ENCODE results near the gene TNS1. TPM values are rescaled to one million over a fixed set of nuclear protein-coding genes. Genes with fewer than 3 reads are reported as not detected.

TNS1 gene
- polyA plus RNA-seq, 3 donors = 0.26 to 1.6 (median 1.5) TPM

- Mint-ChIP-seq H3K4me1 (peaks cover 35% of the 10 kb centered on the region), H3K27me3 (ENCODE audit: low read depth in 3 of 3) (peaks cover 8 to 14% (median 8%) of the 10 kb centered on the region in 3 donors), H3K36me3 (peaks cover 4 to 13% of the 10 kb centered on the region in 2 donors), H3K27ac (no peak overlapping the region), H3K9me3 (no peaks in the 10 kb centered on the region), H3K4me3 (no peak overlapping the region)
- no peaks in the 10 kb centered on the region for H3K36me3 ChIP-seq (replicated peaks in 1 of 2; ENCODE audit: control insufficient read depth in 1 of 2, insufficient read depth in 2 of 2, low read length in 2 of 2)
- intact Hi-C loops (cut with micrococcal nuclease) = loop anchor here in 1 of 2 donors (5.0 kb wide), 1 partner anchor 37 kb away; no protein-coding TSS in a partner anchor
- H3K4me3 ChIP-seq (replicated peaks in 1 of 3; ENCODE audit: low read depth in 2 of 3, low read length in 3 of 3) = no peak overlapping the region
- no peaks in the 10 kb centered on the region for H3K79me2 ChIP-seq (ENCODE audit: insufficient read depth, low read length)
- H4K20me1 ChIP-seq (ENCODE audit: insufficient read depth, low read length) = no peaks in the 10 kb centered on the region
- no peaks in the 10 kb centered on the region for H3K27me3 ChIP-seq (ENCODE audit: control insufficient read depth in 2 of 2, insufficient read depth in 2 of 2, low read length in 2 of 2)
- no CpG with 5 or more reads among the region's 7 CpGs for WGBS (ENCODE audit: insufficient coverage)
- H3K27ac ChIP-seq (ENCODE audit: low read depth in 1 of 2, low read length in 2 of 2) = no peak overlapping the region
- no peak overlapping the region for H3K4me2 ChIP-seq (replicated peaks; ENCODE audit: extremely low read depth, low read length, poor library complexity, severe bottlenecking)
- H3K4me1 ChIP-seq (ENCODE audit: control insufficient read depth in 1 of 2, insufficient read depth in 2 of 2, low read length in 2 of 2) = peaks cover 24 to 32% of the 10 kb centered on the region in 2 donors
- no peak overlapping the region for H3K9ac ChIP-seq (ENCODE audit: insufficient read depth, low read length, poor library complexity, severe bottlenecking)
- TF ChIP-seq CTCF (IDR thresholded peaks at IDR 0.05) = no peak
- no peaks in the 10 kb centered on the region for H3K9me3 ChIP-seq (replicated peaks in 1 of 2; ENCODE audit: control insufficient read depth in 1 of 2, insufficient read depth in 1 of 2, low read length in 2 of 2)
- DNase-seq = no peak
- H2AFZ ChIP-seq (ENCODE audit: insufficient read depth, low read depth, low read length, poor library complexity, severe bottlenecking) = no peak overlapping the region
Observed at GRCh38 chr2:217939629-217940245, 63.1 kb downstream of the TNS1 start.

GRCh38 chr2:217939220-217939619, 63.6 kb downstream of the TNS1 start:
- no peak overlapping the region for H3K4me3 Mint-ChIP-seq
- Histone ChIP-seq H3K4me3 (replicated peaks in 1 of 3; ENCODE audit: low read depth in 2 of 3, low read length in 3 of 3) (no peak overlapping the region), H3K9me3 (replicated peaks in 1 of 2; ENCODE audit: control insufficient read depth in 1 of 2, insufficient read depth in 1 of 2, low read length in 2 of 2) (no peaks in the 10 kb centered on the region), H3K4me2 (replicated peaks; ENCODE audit: extremely low read depth, low read length, poor library complexity, severe bottlenecking) (no peak overlapping the region), H3K79me2 (ENCODE audit: insufficient read depth, low read length) (no peaks in the 10 kb centered on the region), H3K4me1 (ENCODE audit: control insufficient read depth in 1 of 2, insufficient read depth in 2 of 2, low read length in 2 of 2) (peaks cover 29 to 36% of the 10 kb centered on the region in 2 donors), H3K27ac (ENCODE audit: low read depth in 1 of 2, low read length in 2 of 2) (no peak overlapping the region), H3K36me3 (replicated peaks in 1 of 2; ENCODE audit: control insufficient read depth in 1 of 2, insufficient read depth in 2 of 2, low read length in 2 of 2) (no peaks in the 10 kb centered on the region), H3K27me3 (ENCODE audit: control insufficient read depth in 2 of 2, insufficient read depth in 2 of 2, low read length in 2 of 2) (no peaks in the 10 kb centered on the region), H2AFZ (ENCODE audit: insufficient read depth, low read depth, low read length, poor library complexity, severe bottlenecking) (no peak overlapping the region), H4K20me1 (ENCODE audit: insufficient read depth, low read length) (no peaks in the 10 kb centered on the region), H3K9ac (ENCODE audit: insufficient read depth, low read length, poor library complexity, severe bottlenecking) (no peak overlapping the region)
- H3K4me1 Mint-ChIP-seq = peaks cover 40% of the 10 kb centered on the region
- H3K27me3 Mint-ChIP-seq (ENCODE audit: low read depth in 3 of 3) = peaks cover 8 to 14% (median 8%) of the 10 kb centered on the region in 3 donors
- no peak for DNase-seq
- TF ChIP-seq CTCF (IDR thresholded peaks at IDR 0.05) = no peak
- intact Hi-C loops (cut with micrococcal nuclease) = loop anchor here in 1 of 2 donors (5.0 kb wide), 1 partner anchor 37 kb away; no protein-coding TSS in a partner anchor
- no peak overlapping the region for H3K27ac Mint-ChIP-seq
- H3K9me3 Mint-ChIP-seq = no peaks in the 10 kb centered on the region
- H3K36me3 Mint-ChIP-seq = peaks cover 4 to 13% of the 10 kb centered on the region in 2 donors
- WGBS (ENCODE audit: insufficient coverage) = 100% methylated on average over 2 of the region's 3 CpGs

All from CD14-positive monocyte (primary cell).